Panc1 (cell line): ENCODE measurements around the gene ADA.
"Not testable (repeated sequence)": the region's sequence is repeated elsewhere in the genome, so short reads cannot be mapped to it uniquely, and the experiment has no call there.

Experiments
- POLR2AphosphoS5 ChIP-seq: IDR thresholded peaks from 2 replicates; pipeline ENCODE4 v1.6.1; 2012; ENCODE audit warnings: mild to moderate bottlenecking, low read depth, low read length, moderate library complexity
- SIN3A ChIP-seq: IDR thresholded peaks from 2 replicates; pipeline ENCODE4 v1.6.1; 2012; ENCODE audit warnings: low read depth, mild to moderate bottlenecking, low read length, moderate library complexity, borderline replicate concordance; ENCODE audit not compliant: insufficient read depth
- TCF7L2 ChIP-seq: IDR thresholded peaks from 2 replicates; pipeline ENCODE4 v1.6.1; 2011; ENCODE audit warnings: mild to moderate bottlenecking, low read depth, low read length, inconsistent platforms
- TF ChIP-seq, protein P1 (sequence below): fragments of 450-650 bp; IDR thresholded peaks from 2 replicates; pipeline ENCODE4 v1.5.1; 2017; ENCODE audit warnings: mild to moderate bottlenecking

DNA sequence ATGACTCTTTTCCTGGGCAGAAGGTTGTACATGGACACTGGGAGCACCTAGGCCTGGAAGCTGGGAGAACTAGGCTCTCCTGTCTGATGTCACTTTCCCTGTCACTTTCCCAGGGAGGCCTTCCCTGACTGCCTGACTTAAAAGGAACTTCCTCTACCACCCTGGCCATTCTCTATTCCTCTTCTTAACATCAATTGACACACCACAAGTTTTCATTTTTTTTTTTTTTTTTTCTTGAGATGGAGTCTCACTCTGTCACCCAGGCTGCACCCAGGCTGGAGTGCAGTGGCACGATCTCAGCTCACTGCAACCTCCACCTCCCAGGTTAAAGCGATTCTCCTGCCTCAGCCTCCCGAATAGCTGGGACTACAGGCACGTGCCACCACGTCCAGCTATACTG lies 45.5 kb upstream of the ADA start:
- TF ChIP-seq, protein P1, sequence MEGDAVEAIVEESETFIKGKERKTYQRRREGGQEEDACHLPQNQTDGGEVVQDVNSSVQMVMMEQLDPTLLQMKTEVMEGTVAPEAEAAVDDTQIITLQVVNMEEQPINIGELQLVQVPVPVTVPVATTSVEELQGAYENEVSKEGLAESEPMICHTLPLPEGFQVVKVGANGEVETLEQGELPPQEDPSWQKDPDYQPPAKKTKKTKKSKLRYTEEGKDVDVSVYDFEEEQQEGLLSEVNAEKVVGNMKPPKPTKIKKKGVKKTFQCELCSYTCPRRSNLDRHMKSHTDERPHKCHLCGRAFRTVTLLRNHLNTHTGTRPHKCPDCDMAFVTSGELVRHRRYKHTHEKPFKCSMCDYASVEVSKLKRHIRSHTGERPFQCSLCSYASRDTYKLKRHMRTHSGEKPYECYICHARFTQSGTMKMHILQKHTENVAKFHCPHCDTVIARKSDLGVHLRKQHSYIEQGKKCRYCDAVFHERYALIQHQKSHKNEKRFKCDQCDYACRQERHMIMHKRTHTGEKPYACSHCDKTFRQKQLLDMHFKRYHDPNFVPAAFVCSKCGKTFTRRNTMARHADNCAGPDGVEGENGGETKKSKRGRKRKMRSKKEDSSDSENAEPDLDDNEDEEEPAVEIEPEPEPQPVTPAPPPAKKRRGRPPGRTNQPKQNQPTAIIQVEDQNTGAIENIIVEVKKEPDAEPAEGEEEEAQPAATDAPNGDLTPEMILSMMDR: not testable (repeated sequence)
- TF ChIP-seq SIN3A, POLR2AphosphoS5, TCF7L2: not testable (repeated sequence)
